Measurements from ENCODE around the gene LRRC56. TPM values are rescaled to one million over a fixed set of nuclear protein-coding genes. Genes with fewer than 3 reads are reported as not detected.

The LRRC56 gene
- total RNA-seq, 4 donors from 2014 or later, result 1.7 to 2.4 (median 2.1) TPM

DNA sequence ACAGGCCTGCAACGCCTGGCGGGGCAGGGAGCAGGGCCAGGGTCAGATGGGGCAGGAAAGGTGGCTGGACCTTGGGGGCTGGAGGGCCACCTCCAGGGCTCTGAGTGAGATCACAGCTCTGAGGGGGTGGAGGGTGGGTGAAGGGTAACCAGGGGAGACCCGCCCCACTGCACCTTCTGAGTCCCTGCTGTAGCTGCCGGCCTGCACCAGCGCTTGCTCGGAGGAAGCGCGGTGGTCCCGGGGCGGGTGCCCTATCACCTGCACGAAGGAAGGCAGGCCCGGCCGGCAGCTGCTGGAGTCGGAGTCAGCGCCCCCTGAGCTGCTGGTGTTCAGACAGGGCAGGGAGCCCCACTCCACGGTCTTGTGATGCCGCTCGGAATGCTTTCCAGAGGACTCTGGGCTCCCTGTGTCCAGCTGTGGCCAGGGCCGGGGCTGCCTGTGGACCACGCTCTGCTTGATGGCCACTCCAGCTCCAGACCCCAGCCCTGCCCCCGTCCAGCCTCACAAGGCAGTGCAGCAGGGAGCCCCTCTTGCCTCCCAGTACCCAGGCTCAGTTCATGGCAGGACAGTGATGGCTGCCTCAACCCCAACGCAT is 19.4 kb downstream of the LRRC56 start:
- Histone ChIP-seq H3K27ac (no peak overlapping the region), H3K4me1 (peaks cover 43% of the 10 kb centered on the region), H3K4me3 (no peak overlapping the region), H3K27me3 (peaks cover 53% of the 10 kb centered on the region), H3K9me3 (no peaks in the 10 kb centered on the region), H3K36me3 (no peaks in the 10 kb centered on the region)
- TF ChIP-seq POLR2A (IDR thresholded peaks at IDR 0.05) (no peak), POLR2AphosphoS5 (IDR thresholded peaks at IDR 0.05) (no peak), EP300 (IDR thresholded peaks at IDR 0.05) (no peak)
- TF ChIP-seq, protein P1, sequence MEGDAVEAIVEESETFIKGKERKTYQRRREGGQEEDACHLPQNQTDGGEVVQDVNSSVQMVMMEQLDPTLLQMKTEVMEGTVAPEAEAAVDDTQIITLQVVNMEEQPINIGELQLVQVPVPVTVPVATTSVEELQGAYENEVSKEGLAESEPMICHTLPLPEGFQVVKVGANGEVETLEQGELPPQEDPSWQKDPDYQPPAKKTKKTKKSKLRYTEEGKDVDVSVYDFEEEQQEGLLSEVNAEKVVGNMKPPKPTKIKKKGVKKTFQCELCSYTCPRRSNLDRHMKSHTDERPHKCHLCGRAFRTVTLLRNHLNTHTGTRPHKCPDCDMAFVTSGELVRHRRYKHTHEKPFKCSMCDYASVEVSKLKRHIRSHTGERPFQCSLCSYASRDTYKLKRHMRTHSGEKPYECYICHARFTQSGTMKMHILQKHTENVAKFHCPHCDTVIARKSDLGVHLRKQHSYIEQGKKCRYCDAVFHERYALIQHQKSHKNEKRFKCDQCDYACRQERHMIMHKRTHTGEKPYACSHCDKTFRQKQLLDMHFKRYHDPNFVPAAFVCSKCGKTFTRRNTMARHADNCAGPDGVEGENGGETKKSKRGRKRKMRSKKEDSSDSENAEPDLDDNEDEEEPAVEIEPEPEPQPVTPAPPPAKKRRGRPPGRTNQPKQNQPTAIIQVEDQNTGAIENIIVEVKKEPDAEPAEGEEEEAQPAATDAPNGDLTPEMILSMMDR (IDR thresholded peaks at IDR 0.05), result no peak
- no peak for DNase-seq (ENCODE audit: low spot score in 2 of 2)
- WGBS, result 82% methylated on average over 12 of the region's 22 CpGs

DNA sequence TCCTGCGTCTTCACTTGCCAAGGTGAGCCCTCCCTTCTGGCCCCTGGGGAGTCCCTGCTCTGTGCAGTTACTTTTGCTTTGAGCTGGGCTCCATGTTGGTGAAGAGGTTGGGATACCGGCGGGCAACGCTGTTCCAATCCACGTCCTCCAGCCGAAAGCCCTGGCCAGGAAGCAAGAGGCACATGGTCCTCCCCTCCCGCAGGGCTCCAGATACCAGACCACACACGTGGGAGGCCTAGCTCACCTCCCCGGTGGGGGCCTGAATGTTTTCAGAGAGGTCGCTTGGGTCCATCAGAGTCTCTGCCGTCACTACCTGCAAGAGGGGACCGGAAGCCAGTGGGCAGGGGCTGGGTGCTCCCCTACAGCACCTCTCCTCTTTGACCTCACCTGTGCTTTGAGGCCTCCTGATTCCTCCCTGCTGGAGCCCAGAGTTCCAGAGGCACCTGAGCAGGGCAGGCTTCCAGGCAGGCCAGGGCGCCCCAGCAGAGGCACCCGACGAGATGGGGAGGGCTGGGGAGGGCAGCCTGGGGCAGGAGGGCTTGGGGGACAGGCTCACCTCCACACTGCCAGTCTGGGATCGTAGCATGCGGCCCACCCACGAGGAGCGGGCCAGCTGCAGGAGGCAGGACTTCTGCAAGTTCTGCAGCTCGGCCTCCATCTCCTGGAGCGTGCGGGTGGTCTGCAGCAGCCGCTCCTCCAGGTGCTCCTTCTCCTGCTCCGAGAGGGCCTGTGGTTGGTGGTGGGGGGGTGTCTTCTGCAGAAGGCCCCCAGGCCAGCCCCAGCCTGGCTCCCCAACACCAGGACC is 20.2 kb downstream of the LRRC56 start:
- H3K4me1 ChIP-seq, result peaks cover 51% of the 10 kb centered on the region
- no peak overlapping the region for H3K27ac ChIP-seq
- no peaks in the 10 kb centered on the region for H3K36me3 ChIP-seq
- peaks cover 48% of the 10 kb centered on the region for H3K27me3 ChIP-seq
- no peak overlapping the region for H3K4me3 ChIP-seq
- DNase-seq (ENCODE audit: low spot score in 2 of 2), result no peak
- no peaks in the 10 kb centered on the region for H3K9me3 ChIP-seq
- WGBS, result 77% methylated on average over 14 of the region's 24 CpGs
- TF ChIP-seq POLR2AphosphoS5 (IDR thresholded peaks at IDR 0.05) (no peak), EP300 (IDR thresholded peaks at IDR 0.05) (no peak), POLR2A (IDR thresholded peaks at IDR 0.05) (no peak)
- TF ChIP-seq, protein P1 (IDR thresholded peaks at IDR 0.05), result no peak

DNA sequence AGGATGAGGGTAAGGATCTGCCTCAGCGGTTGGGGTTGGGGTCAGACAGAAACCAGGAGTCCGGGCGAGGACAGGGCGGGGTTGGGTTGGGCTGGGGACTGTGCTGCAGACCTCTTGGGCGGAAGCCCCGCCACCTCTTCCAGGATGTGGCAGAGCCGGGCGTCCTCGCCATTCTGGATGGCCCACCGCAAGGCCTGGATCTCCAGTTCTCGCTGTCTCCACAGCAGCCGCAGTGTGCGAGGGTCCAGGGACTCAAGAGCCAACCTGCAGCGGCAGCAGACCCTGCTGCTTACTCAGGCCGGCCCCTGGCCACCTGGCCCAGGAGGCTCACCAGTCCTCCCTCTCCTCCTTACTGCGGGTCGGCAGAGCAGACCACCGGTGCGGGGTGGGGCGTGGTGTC is 21.2 kb downstream of the LRRC56 start:
- H3K4me1 ChIP-seq, result peaks cover 58% of the 10 kb centered on the region
- peaks cover 38% of the 10 kb centered on the region for H3K27me3 ChIP-seq

DNA sequence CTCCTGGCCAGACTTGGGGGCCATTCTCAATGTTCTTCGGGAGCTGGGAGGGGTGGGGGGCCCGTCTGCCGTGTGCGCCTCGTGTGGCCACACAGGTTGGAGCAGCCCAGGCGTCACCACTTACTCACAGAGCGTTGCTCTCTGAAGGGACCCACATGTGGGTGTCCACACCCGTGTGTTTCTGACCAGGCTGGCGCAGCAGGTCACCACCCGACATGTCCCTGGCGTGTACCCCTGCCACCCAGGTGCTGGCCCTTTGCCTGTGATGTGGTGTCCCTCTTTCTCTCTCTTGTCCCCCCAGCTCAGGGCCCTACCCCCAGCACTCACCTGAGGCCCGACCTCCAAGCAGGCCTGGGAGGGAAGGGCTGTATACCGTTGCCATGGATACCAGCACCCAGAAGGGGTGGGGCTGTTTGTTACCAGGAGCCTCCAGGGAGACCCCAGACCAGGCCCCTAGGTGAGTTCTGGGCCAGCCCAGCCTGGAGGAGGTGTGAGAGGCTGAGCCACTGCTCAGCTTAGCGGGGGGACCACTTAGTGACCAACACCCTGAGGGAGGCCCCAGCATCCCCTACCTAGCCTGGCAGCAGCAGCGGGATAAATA is 21.8 kb downstream of the LRRC56 start:
- no peak for DNase-seq (ENCODE audit: low spot score in 2 of 2)
- Histone ChIP-seq H3K36me3 (no peaks in the 10 kb centered on the region), H3K4me3 (no peak overlapping the region), H3K27me3 (peaks cover 32% of the 10 kb centered on the region), H3K4me1 (peaks cover 62% of the 10 kb centered on the region), H3K27ac (no peak overlapping the region), H3K9me3 (no peaks in the 10 kb centered on the region)
- 79% methylated on average over 11 of the region's 15 CpGs for WGBS
- TF ChIP-seq EP300 (IDR thresholded peaks at IDR 0.05) (no peak), POLR2AphosphoS5 (IDR thresholded peaks at IDR 0.05) (no peak), POLR2A (IDR thresholded peaks at IDR 0.05) (no peak)
- TF ChIP-seq, protein P1 (IDR thresholded peaks at IDR 0.05), result no peak

More for the DNA sequence above, 21.2 kb downstream of the LRRC56 start:
- DNase-seq (ENCODE audit: low spot score in 2 of 2), result no peak
- WGBS, result 87% methylated on average over 16 of the region's 20 CpGs
- TF ChIP-seq POLR2A (IDR thresholded peaks at IDR 0.05) (no peak), POLR2AphosphoS5 (IDR thresholded peaks at IDR 0.05) (no peak), EP300 (IDR thresholded peaks at IDR 0.05) (no peak)
- TF ChIP-seq, protein P1 (IDR thresholded peaks at IDR 0.05), result no peak
- Histone ChIP-seq H3K4me3 (no peak overlapping the region), H3K9me3 (no peaks in the 10 kb centered on the region), H3K27ac (no peak overlapping the region), H3K36me3 (no peaks in the 10 kb centered on the region)

All from suprapubic skin (tissue), 4 donors.